Endothelial cell of umbilical vein (primary cell): Measurements from ENCODE around the gene ATF5. TPM values are rescaled to one million over a fixed set of nuclear protein-coding genes. Genes with fewer than 3 reads are reported as not detected.
A peak's percentile ranks its signal among the peaks of the same experiment; 100 is the strongest.

ENCODE experiments used
- BruUV-seq: library from RNA; stranded (reverse); fragments of 400-500 nt; replicated peaks from 2 replicates; lab custom pipeline; 2021; lab: Mats Ljungman, UMichigan
- CTCF ChIA-PET: fragments of 300-600, 350-600 bp; sonication (Branson Sonifier 250); formaldehyde crosslinking; loops from one replicate; lab custom pipeline; 2021; ENCODE audit warnings: antibody characterized with exemption, inconsistent platforms; lab: Charles Lee
- POLR2A ChIA-PET: fragments of 300-600, 350-600 bp; sonication (Branson Sonifier 250); formaldehyde crosslinking; loops from one replicate; lab custom pipeline; 2021; ENCODE audit warnings: antibody characterized with exemption, inconsistent platforms; lab: Charles Lee
- DNase-seq: peaks from one replicate; pipeline ENCODE4 v3.0.0-alpha.2; 2011; ENCODE audit warnings: low read depth, low spot score
- FAIRE-seq: peaks from 2 replicates; lab custom pipeline; 2011; peaks lifted over from hg19 to GRCh38; lab: Jason Lieb, UNC
- H2AFZ ChIP-seq: 2 replicates; pipeline ENCODE4 v1.6.0; 2012; ENCODE audit warnings: low read depth, low read length, control low read depth, inconsistent platforms
- H3K27ac ChIP-seq: 2 replicates; pipeline ENCODE4 v1.5.1; 2011; ENCODE audit warnings: low read depth, mild to moderate bottlenecking, control low read depth, low read length, moderate library complexity; ENCODE audit not compliant: insufficient read depth
- H3K27me3 ChIP-seq, 2 experiments: 2 replicates each; pipeline versions ENCODE4 v1.6.0 to v1.6.1; 2011; ENCODE audit warnings: low read length in 2 of 2, mixed read lengths in 1 of 2; ENCODE audit not compliant: control insufficient read depth in 2 of 2, insufficient read depth in 2 of 2
- H3K36me3 ChIP-seq, 2 experiments: 2 replicates in 1 of 2; 3 replicates in 1 of 2; pipeline ENCODE4 v1.5.1; 2011; ENCODE audit warnings: low read length in 2 of 2, mild to moderate bottlenecking in 1 of 2, moderate library complexity in 1 of 2; ENCODE audit not compliant: control insufficient read depth in 2 of 2, insufficient read depth in 2 of 2; ENCODE audit errors: extremely low read depth in 1 of 2
- H3K4me1 ChIP-seq: 3 replicates; pipeline ENCODE4 v1.5.1; 2011; ENCODE audit warnings: mild to moderate bottlenecking, low read length; ENCODE audit not compliant: control insufficient read depth, insufficient read depth; ENCODE audit errors: extremely low read depth
- H3K4me2 ChIP-seq: 2 replicates; pipeline ENCODE4 v1.6.1; 2011; ENCODE audit warnings: low read length, control low read depth, mixed read lengths; ENCODE audit not compliant: insufficient read depth
- H3K4me3 ChIP-seq, 3 experiments: fragments of 200-600 bp in 1 of 3; sonication (generic), shearing (Covaris generic) in 1 of 3; replicated peaks in 1 of 3; 2 replicates each; pipeline ENCODE4 v1.5.1; 2011 to 2016; ENCODE audit warnings: control low read depth in 3 of 3, low read length in 3 of 3, mild to moderate bottlenecking in 2 of 3, inconsistent platforms in 1 of 3, low read depth in 1 of 3, moderate library complexity in 1 of 3; ENCODE audit not compliant: insufficient read depth in 1 of 3
- H3K79me2 ChIP-seq: 2 replicates; pipeline ENCODE4 v1.6.0; 2012; ENCODE audit warnings: low read length, inconsistent platforms; ENCODE audit not compliant: control insufficient read depth, insufficient read depth
- H3K9ac ChIP-seq: replicated peaks from 2 replicates; pipeline ENCODE3; 2011; ENCODE audit warnings: low read length, control low read depth; ENCODE audit not compliant: insufficient read depth; ENCODE audit errors: extremely low read depth
- H3K9me1 ChIP-seq: replicated peaks from 3 replicates; pipeline ENCODE4 v1.6.0; 2011; ENCODE audit warnings: mild to moderate bottlenecking, low read length; ENCODE audit not compliant: control insufficient read depth, insufficient read depth; ENCODE audit errors: extremely low read depth
- H3K9me3 ChIP-seq: replicated peaks from 2 replicates; pipeline ENCODE4 v1.5.1; 2012; ENCODE audit warnings: low read length, inconsistent platforms; ENCODE audit not compliant: control insufficient read depth, insufficient read depth
- H4K20me1 ChIP-seq: replicated peaks from 2 replicates; pipeline ENCODE3; 2011; ENCODE audit warnings: mild to moderate bottlenecking, low read length; ENCODE audit not compliant: control insufficient read depth, insufficient read depth; ENCODE audit errors: extremely low read depth
- CTCF ChIP-seq, 2 donors: IDR thresholded peaks; 1 replicate in 1 of 2; 2 replicates in 1 of 2; pipeline ENCODE4 v1.5.1; 2011; ENCODE audit warnings: low read length in 2 of 2, mild to moderate bottlenecking in 2 of 2, moderate library complexity in 2 of 2, control low read depth in 1 of 2, inconsistent platforms in 1 of 2, low read depth in 1 of 2; ENCODE audit not compliant: insufficient read depth in 1 of 2; ENCODE audit errors: extremely low read depth in 1 of 2
- EZH2 ChIP-seq: IDR thresholded peaks from 2 replicates; pipeline ENCODE4 v1.6.1; 2012; ENCODE audit warnings: borderline replicate concordance, low read depth, mild to moderate bottlenecking, moderate library complexity, low read length, inconsistent platforms; ENCODE audit not compliant: severe bottlenecking
- FOS ChIP-seq: IDR thresholded peaks from 2 replicates; pipeline ENCODE4 v1.6.1; 2011; ENCODE audit warnings: mild to moderate bottlenecking, low read length, moderate library complexity, borderline replicate concordance; ENCODE audit not compliant: insufficient read depth
- GATA2 ChIP-seq: IDR thresholded peaks from 2 replicates; pipeline ENCODE4 v1.7.0; 2011; ENCODE audit warnings: low read depth, mild to moderate bottlenecking, moderate library complexity, mixed read lengths, low read length; ENCODE audit not compliant: insufficient read length, insufficient read depth
- JUN ChIP-seq: IDR thresholded peaks from 2 replicates; pipeline ENCODE4 v1.6.1; 2011; ENCODE audit warnings: borderline replicate concordance, low read depth; ENCODE audit not compliant: insufficient read length, insufficient read depth
- MAX ChIP-seq: IDR thresholded peaks from 2 replicates; pipeline ENCODE4 v1.6.1; 2011; ENCODE audit not compliant: insufficient read depth, insufficient read length
- MYC ChIP-seq: IDR thresholded peaks from one replicate; pipeline ENCODE4 v1.6.1; 2011; ENCODE audit warnings: mild to moderate bottlenecking, low read depth, low read length
- POLR2A ChIP-seq: IDR thresholded peaks from 2 replicates; pipeline ENCODE4 v1.6.1; 2012; ENCODE audit warnings: low read depth, mild to moderate bottlenecking, control low read depth, low read length
- POLR2AphosphoS5 ChIP-seq: IDR thresholded peaks from 2 replicates; pipeline ENCODE4 v1.6.1; 2012; ENCODE audit warnings: low read depth, mild to moderate bottlenecking, control low read depth, low read length, moderate library complexity; ENCODE audit not compliant: insufficient read depth
- dilution Hi-C: fragments of 300-500 bp; cut with MboI; formaldehyde crosslinking; loops from one replicate; pipeline ENCODE4 v1.15.0; 2019; ENCODE audit warnings: low sequenced_read_pairs; ENCODE audit not compliant: extremely low pct_ligation_motif_present
- intact Hi-C: fragments of 100-400 bp; cut with micrococcal nuclease; formaldehyde crosslinking; loops from one replicate; pipeline ENCODE4 v1.10.0; 2022
- polyA plus RNA-seq, 4 experiments: library from polyadenylated mRNA; depleted of rRNA in 3 of 4; stranded (reverse) in 3 of 4; unstranded in 1 of 4; fragments of >200 nt; gene quantifications; 2 replicates each; pipeline versions ENCODE4 v1.2.1 to v1.2.3, GENCODE V29; 2011 to 2012; ENCODE audit warnings: missing spikeins in 1 of 4
- total RNA-seq: library from RNA; stranded (reverse); gene quantifications from 2 replicates; pipeline ENCODE4 v1.2.3, GENCODE V29; 2021

ATF5 gene
- total and polyA plus RNA-seq, 2 donors (not counting 3 experiments of a cell fraction or from before 2014, with no cell fraction given), result 23.2 to 46.0 TPM

DNA sequence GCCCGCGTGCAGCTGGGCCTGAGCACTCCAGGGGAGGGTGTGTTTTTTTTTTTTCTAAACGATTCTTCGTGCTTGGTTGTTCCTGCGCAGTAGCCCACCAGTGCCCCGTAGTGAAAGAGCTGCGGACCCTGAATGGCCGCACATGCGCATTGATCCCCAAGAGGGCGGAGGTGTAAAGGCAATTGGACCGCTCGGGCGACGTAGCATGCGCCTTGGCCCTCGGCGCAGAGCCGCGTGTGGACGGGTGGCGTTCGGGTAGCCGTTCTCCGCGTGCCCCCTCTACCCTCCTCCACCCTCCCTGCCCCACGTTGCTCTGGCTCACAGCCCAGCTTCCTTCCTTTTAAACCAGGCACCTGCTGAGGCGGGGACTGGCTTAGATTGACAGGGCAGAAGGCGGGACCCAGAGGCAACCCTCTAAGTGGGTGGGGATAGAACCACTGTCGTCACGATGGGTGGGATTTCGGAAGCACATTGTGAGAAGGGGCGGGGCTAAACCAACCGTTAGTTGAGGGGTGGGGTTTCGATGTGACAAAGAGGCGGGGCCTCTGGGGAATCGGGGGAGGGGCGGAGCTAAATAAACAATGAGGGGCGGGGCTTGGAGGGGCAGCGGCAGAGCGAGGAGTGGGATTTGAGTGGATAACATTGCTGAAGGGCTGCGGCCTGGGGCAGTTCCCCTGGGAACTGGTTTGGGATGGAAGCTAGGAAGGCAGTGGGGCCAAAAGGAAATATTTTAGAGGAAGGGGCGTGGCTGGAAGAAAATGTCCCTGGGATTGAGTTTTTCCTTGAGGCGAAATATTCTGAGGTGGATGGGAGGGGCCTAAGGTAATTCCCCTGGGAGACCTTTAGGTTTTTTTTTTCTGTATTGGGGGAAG lies 842 bp downstream of the ATF5 start:
- H3K79me2 ChIP-seq, result peaks cover 39% of the 10 kb centered on the region
- CTCF ChIA-PET, result interaction anchor here (0.9 to 1.0 kb wide), 2 partner anchors 10 to 206 kb away, joined by 3 to 4 read pairs; no protein-coding TSS in a partner anchor

More for the DNA sequence above, 842 bp downstream of the ATF5 start:
- Histone ChIP-seq H3K9me1 (no peaks in the 10 kb centered on the region), H3K27ac (peak overlapping the region; percentile 79), H3K36me3 (peaks cover 3 to 6% of the 10 kb centered on the region in 2 experiments), H3K4me2 (peak overlapping the region; percentile 83), H3K4me1 (peaks cover 10% of the 10 kb centered on the region), H3K4me3 (peak overlapping the region; percentile 6 to 99 (median 91)), H4K20me1 (no peaks in the 10 kb centered on the region), H3K27me3 (no peaks in the 10 kb centered on the region), H3K9me3 (no peaks in the 10 kb centered on the region), H2AFZ (peak overlapping the region; percentile 44), H3K9ac (peak overlapping the region; percentile 90)
- intact Hi-C loops, result loop anchor here (1.0 to 2.0 kb wide), 4 partner anchors 33 to 289 kb away; partner anchors contain the start of genes AKT1S1, IL4I1, RRAS and TBC1D17
- DNase-seq (peak; percentile 99), FAIRE-seq (peak; percentile 97)
- dilution Hi-C loops, result no loop called here
- POLR2A ChIA-PET, result interaction anchor here (0.8 to 1.0 kb wide), 4 partner anchors 18 to 54 kb away, joined by 3 to 6 read pairs (median 3); partner anchors contain the start of gene AKT1S1
- TF ChIP-seq POLR2A (peak; percentile 80), EZH2 (no peak), GATA2 (no peak), POLR2AphosphoS5 (peak; percentile 60), CTCF (IDR thresholded peaks at IDR 0.05; ENCODE audit: extremely low read depth in 1 of 2, insufficient read depth in 1 of 2, low read depth in 1 of 2, low read length in 2 of 2) (no peak), JUN (no peak), MAX (peak; percentile 60), MYC (peak; percentile 83), FOS (no peak)
- no TSS peak for BruUV-seq
